Neural progenitor cell (in vitro differentiated cells): ENCODE results near the gene PARK7. TPM values are rescaled to one million over a fixed set of nuclear protein-coding genes. Genes with fewer than 3 reads are reported as not detected.

Source experiments
- DNase-seq: peaks from one replicate; pipeline ENCODE4 v3.0.0-alpha.2; 2016; ENCODE audit warnings: low spot score
- H2AFZ ChIP-seq: fragments of 200-600 bp; sonication (generic); replicated peaks from 2 replicates; pipeline ENCODE4 v1.6.1; 2016; ENCODE audit warnings: antibody characterized with exemption
- H3F3A ChIP-seq: fragments of 200-600 bp; sonication (generic); 2 replicates; pipeline ENCODE4 v1.6.1; 2016; ENCODE audit warnings: antibody characterized with exemption, low read depth
- H3K27ac ChIP-seq: fragments of 200-600 bp; sonication (generic); 2 replicates; pipeline ENCODE4 v1.5.1; 2016; ENCODE audit warnings: mild to moderate bottlenecking
- H3K27me3 ChIP-seq: fragments of 200-600 bp; sonication (generic); 2 replicates; pipeline ENCODE4 v1.6.1; 2016; ENCODE audit warnings: mild to moderate bottlenecking, moderate library complexity
- H3K36me3 ChIP-seq: fragments of 200-600 bp; sonication (generic); 2 replicates; pipeline ENCODE4 v1.5.1; 2016
- H3K4me1 ChIP-seq: fragments of 200-600 bp; sonication (generic); 2 replicates; pipeline ENCODE4 v1.6.1; 2016; ENCODE audit warnings: mixed run types
- H3K4me2 ChIP-seq: fragments of 200-600 bp; sonication (generic); 2 replicates; pipeline ENCODE4 v1.6.1; 2016
- H3K4me3 ChIP-seq: fragments of 200-600 bp; sonication (generic); 2 replicates; pipeline ENCODE4 v1.5.1; 2016
- H3K79me2 ChIP-seq: fragments of 200-600 bp; sonication (generic); 2 replicates; pipeline ENCODE4 v1.6.1; 2016; ENCODE audit warnings: low read depth
- H3K9ac ChIP-seq: fragments of 200-600 bp; sonication (generic); 2 replicates; pipeline ENCODE4 v1.6.1; 2016
- H3K9me3 ChIP-seq: fragments of 200-600 bp; sonication (generic); 2 replicates; pipeline ENCODE4 v1.5.1; 2016; ENCODE audit warnings: low read depth
- H4K20me1 ChIP-seq: fragments of 200-600 bp; sonication (generic); 2 replicates; pipeline ENCODE4 v1.6.1; 2016; ENCODE audit warnings: low read depth
- H3K27ac Mint-ChIP-seq: 3 replicates; pipeline ENCODE4 v1.8.0; 2021; ENCODE audit warnings: mixed read lengths
- H3K27me3 Mint-ChIP-seq: 2 replicates; pipeline ENCODE4 v1.8.0; 2022; ENCODE audit warnings: low read depth, mild to moderate bottlenecking, inconsistent platforms, moderate library complexity, mixed read lengths; ENCODE audit not compliant: insufficient read depth
- H3K36me3 Mint-ChIP-seq: 3 replicates; pipeline ENCODE4 v1.8.0; 2021; ENCODE audit warnings: mixed read lengths
- H3K4me1 Mint-ChIP-seq: 3 replicates; pipeline ENCODE4 v1.8.0; 2021; ENCODE audit warnings: mixed read lengths
- H3K4me3 Mint-ChIP-seq: 3 replicates; pipeline ENCODE4 v1.8.0; 2021; ENCODE audit warnings: mild to moderate bottlenecking, moderate library complexity, mixed read lengths
- H3K9me3 Mint-ChIP-seq: 3 replicates; pipeline ENCODE4 v1.8.0; 2020; ENCODE audit warnings: mixed read lengths
- CTCF ChIP-seq: fragments of 200-600 bp; sonication (generic); IDR thresholded peaks from 2 replicates; pipeline ENCODE4 v1.5.1; 2017; ENCODE audit warnings: antibody characterized with exemption, mild to moderate bottlenecking
- EZH2 ChIP-seq: fragments of 200-600 bp; sonication (generic); IDR thresholded peaks from 2 replicates; pipeline ENCODE4 v1.6.1; 2017; ENCODE audit warnings: antibody characterized with exemption, mild to moderate bottlenecking, moderate library complexity
- EZH2phosphoT487 ChIP-seq: fragments of 200-600 bp; sonication (generic); IDR thresholded peaks from 2 replicates; pipeline ENCODE4 v1.6.1; 2017; ENCODE audit warnings: antibody characterized with exemption
- total RNA-seq: library from RNA; depleted of rRNA; stranded (reverse); fragments of >200 nt; gene quantifications from 2 replicates; pipeline ENCODE4 v1.2.3, GENCODE V29; 2015; ENCODE audit warnings: low replicate concordance

The PARK7 gene
- total RNA-seq, 1 donor from 2014 or later: 214 TPM

DNA sequence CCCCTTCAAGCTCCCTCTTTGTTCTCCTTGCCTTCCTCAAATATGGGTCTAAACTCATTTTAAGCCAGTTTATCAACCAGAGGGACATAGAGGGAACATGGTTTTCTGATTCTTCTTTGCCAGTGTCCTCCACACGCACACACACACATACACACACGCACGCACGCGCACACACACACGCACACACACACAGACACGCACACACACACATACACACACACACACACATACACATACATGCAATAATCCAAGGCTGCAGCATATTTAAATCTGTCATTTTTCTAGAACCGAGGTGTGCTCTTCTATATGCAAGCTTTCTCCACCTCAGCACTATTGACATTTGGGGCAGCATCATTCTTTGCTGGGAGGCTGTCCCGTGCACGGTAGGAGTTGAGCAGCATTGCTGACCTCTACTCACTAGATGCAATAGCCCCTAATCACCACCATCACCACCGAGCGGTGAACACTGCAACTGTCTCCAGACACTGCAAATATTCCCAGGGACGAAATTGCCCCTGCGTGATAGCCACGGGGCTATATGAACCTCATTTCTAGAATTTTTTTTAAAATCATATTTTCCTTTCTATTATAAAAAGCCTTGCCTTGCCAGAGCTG, 28.9 kb upstream of the PARK7 start:
- H3K4me1 Mint-ChIP-seq: peaks cover 7% of the 10 kb centered on the region
- H3K36me3 Mint-ChIP-seq: no peaks in the 10 kb centered on the region
- peak; percentile 32 for DNase-seq
- Histone ChIP-seq H4K20me1 (no peaks in the 10 kb centered on the region), H3K27me3 (peaks cover 9% of the 10 kb centered on the region), H3K79me2 (no peaks in the 10 kb centered on the region), H3K4me2 (no peak overlapping the region), H3K9ac (no peak overlapping the region), H2AFZ (no peak overlapping the region), H3K4me3 (no peak overlapping the region), H3K4me1 (no peaks in the 10 kb centered on the region), H3F3A (no peaks in the 10 kb centered on the region), H3K27ac (no peak overlapping the region), H3K9me3 (no peaks in the 10 kb centered on the region), H3K36me3 (no peaks in the 10 kb centered on the region)
- peaks cover 2% of the 10 kb centered on the region for H3K27me3 Mint-ChIP-seq
- no peak overlapping the region for H3K27ac Mint-ChIP-seq
- no peak for TF ChIP-seq CTCF
- no peak for TF ChIP-seq EZH2phosphoT487
- H3K4me3 Mint-ChIP-seq: no peak overlapping the region
- no peaks in the 10 kb centered on the region for H3K9me3 Mint-ChIP-seq

GRCh38 chr1:7938070-7938469, 23.4 kb upstream of the PARK7 start:
- no peak overlapping the region for H3K4me2 ChIP-seq
- H3F3A ChIP-seq: no peaks in the 10 kb centered on the region
- no peaks in the 10 kb centered on the region for H3K36me3 Mint-ChIP-seq
- no peak overlapping the region for H2AFZ ChIP-seq
- H3K9ac ChIP-seq: no peak overlapping the region
- no peak overlapping the region for H3K4me3 ChIP-seq
- H3K4me3 Mint-ChIP-seq: no peak overlapping the region
- peaks cover 20% of the 10 kb centered on the region for H3K27me3 Mint-ChIP-seq
- no peaks in the 10 kb centered on the region for H3K9me3 Mint-ChIP-seq
- no peaks in the 10 kb centered on the region for H3K36me3 ChIP-seq
- no peak overlapping the region for H3K27ac Mint-ChIP-seq
- H3K9me3 ChIP-seq: no peaks in the 10 kb centered on the region
- H3K4me1 Mint-ChIP-seq: peaks cover 9% of the 10 kb centered on the region
- no peaks in the 10 kb centered on the region for H3K79me2 ChIP-seq
- no peak for TF ChIP-seq CTCF
- no peak for TF ChIP-seq EZH2
- no peak for TF ChIP-seq EZH2phosphoT487
- peaks cover 55% of the 10 kb centered on the region for H3K27me3 ChIP-seq
- no peak overlapping the region for H3K27ac ChIP-seq
- H4K20me1 ChIP-seq: no peaks in the 10 kb centered on the region
- DNase-seq: no peak
- H3K4me1 ChIP-seq: no peaks in the 10 kb centered on the region

DNA sequence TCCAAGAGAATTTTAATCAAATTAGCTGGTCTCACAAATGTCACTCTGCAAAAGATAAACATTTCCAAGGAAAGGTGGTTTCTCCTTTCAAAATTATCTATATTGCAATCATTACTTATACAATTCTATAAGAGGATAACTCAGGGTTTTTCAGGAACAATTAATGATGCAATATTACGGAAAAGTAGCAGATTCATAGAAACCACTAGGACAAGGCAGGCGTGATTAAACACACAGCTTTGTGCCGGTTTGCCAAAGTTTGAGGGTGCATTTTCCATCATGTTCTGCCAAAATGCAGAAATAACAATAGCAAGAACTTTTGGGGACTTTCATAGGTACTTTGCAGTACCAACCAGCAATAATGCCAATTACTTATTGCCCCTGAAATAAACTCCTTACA, 21.5 kb upstream of the PARK7 start:
- no peak overlapping the region for H3K4me3 ChIP-seq
- no peak for TF ChIP-seq EZH2
- TF ChIP-seq CTCF: no peak
- no peak for TF ChIP-seq EZH2phosphoT487
- H3K27me3 ChIP-seq: peaks cover 66% of the 10 kb centered on the region
- no peaks in the 10 kb centered on the region for H3K79me2 ChIP-seq
- no peaks in the 10 kb centered on the region for H3K36me3 ChIP-seq
- no peak for DNase-seq
- Mint-ChIP-seq H3K4me3 (no peak overlapping the region), H3K9me3 (no peaks in the 10 kb centered on the region), H3K27me3 (peaks cover 26% of the 10 kb centered on the region), H3K4me1 (peaks cover 8% of the 10 kb centered on the region), H3K27ac (no peak overlapping the region), H3K36me3 (no peaks in the 10 kb centered on the region)
- no peak overlapping the region for H3K27ac ChIP-seq
- H3K9ac ChIP-seq: no peak overlapping the region
- no peaks in the 10 kb centered on the region for H3K9me3 ChIP-seq
- H3F3A ChIP-seq: no peaks in the 10 kb centered on the region
- H2AFZ ChIP-seq: no peak overlapping the region
- H3K4me1 ChIP-seq: no peaks in the 10 kb centered on the region
- no peak overlapping the region for H3K4me2 ChIP-seq
- H4K20me1 ChIP-seq: no peaks in the 10 kb centered on the region
